CD14-positive monocyte (primary cell): ENCODE measurements around the gene TMEM255A. TPM values are rescaled to one million over a fixed set of nuclear protein-coding genes. Genes with fewer than 3 reads are reported as not detected.

Experiments used
- DNase-seq, 3 donors: peaks; one replicate each; pipeline ENCODE4 v3.0.0-alpha.2; 2011 to 2022
- H2AFZ ChIP-seq: 2 replicates; pipeline ENCODE4 v1.6.0; 2012; ENCODE audit warnings: mild to moderate bottlenecking, low read depth, low read length, inconsistent platforms; ENCODE audit not compliant: insufficient read depth, poor library complexity, severe bottlenecking
- H3K27ac ChIP-seq, 2 donors: 1 replicate in 1 of 2; 2 replicates in 1 of 2; pipeline ENCODE4 v1.5.1; 2012 to 2013; ENCODE audit warnings: low read length in 2 of 2, control low read depth in 1 of 2, inconsistent platforms in 1 of 2, low read depth in 1 of 2, mild to moderate bottlenecking in 1 of 2
- H3K27me3 ChIP-seq, 2 donors: one replicate each; pipeline versions ENCODE4 v1.6.0 to v1.6.1; 2011 to 2013; ENCODE audit warnings: low read length in 2 of 2; ENCODE audit not compliant: control insufficient read depth in 2 of 2, insufficient read depth in 2 of 2
- H3K36me3 ChIP-seq, 2 donors: replicated peaks in 1 of 2; 1 replicate in 1 of 2; 2 replicates in 1 of 2; pipeline versions ENCODE4 v1.5.1 to v1.6.1; 2012 to 2013; ENCODE audit warnings: low read length in 2 of 2, control low read depth in 1 of 2, inconsistent platforms in 1 of 2, mild to moderate bottlenecking in 1 of 2; ENCODE audit not compliant: insufficient read depth in 2 of 2, control insufficient read depth in 1 of 2
- H3K4me1 ChIP-seq, 2 donors: 1 replicate in 1 of 2; 2 replicates in 1 of 2; pipeline versions ENCODE4 v1.5.1 to v1.6.1; 2012 to 2013; ENCODE audit warnings: low read length in 2 of 2, control low read depth in 1 of 2, inconsistent platforms in 1 of 2, mild to moderate bottlenecking in 1 of 2, moderate library complexity in 1 of 2; ENCODE audit not compliant: insufficient read depth in 2 of 2, control insufficient read depth in 1 of 2
- H3K4me2 ChIP-seq: replicated peaks from 2 replicates; pipeline ENCODE3; 2012; ENCODE audit warnings: low read length, moderate library complexity, mild to moderate bottlenecking; ENCODE audit not compliant: poor library complexity, severe bottlenecking; ENCODE audit errors: extremely low read depth
- H3K4me3 ChIP-seq, 3 experiments: fragments of 200-600 bp in 1 of 3; sonication (generic) in 1 of 3; replicated peaks in 1 of 3; 1 replicate in 2 of 3; 2 replicates in 1 of 3; pipeline ENCODE4 v1.5.1; 2011 to 2013; ENCODE audit warnings: low read length in 3 of 3, mild to moderate bottlenecking in 3 of 3, control low read depth in 2 of 3, low read depth in 2 of 3, inconsistent platforms in 1 of 3, moderate library complexity in 1 of 3
- H3K79me2 ChIP-seq: 2 replicates; pipeline ENCODE4 v1.6.0; 2012; ENCODE audit warnings: mild to moderate bottlenecking, control low read depth, inconsistent platforms, low read length, moderate library complexity; ENCODE audit not compliant: insufficient read depth
- H3K9ac ChIP-seq: 2 replicates; pipeline ENCODE4 v1.6.0; 2017; ENCODE audit warnings: low read length, mild to moderate bottlenecking; ENCODE audit not compliant: insufficient read depth, poor library complexity, severe bottlenecking
- H3K9me3 ChIP-seq, 2 donors: replicated peaks in 1 of 2; 1 replicate in 1 of 2; 2 replicates in 1 of 2; pipeline versions ENCODE4 v1.5.1 to v1.6.1; 2012 to 2013; ENCODE audit warnings: low read length in 2 of 2, control low read depth in 1 of 2; ENCODE audit not compliant: control insufficient read depth in 1 of 2, insufficient read depth in 1 of 2
- H4K20me1 ChIP-seq: 2 replicates; pipeline ENCODE4 v1.6.0; 2012; ENCODE audit warnings: mild to moderate bottlenecking, low read length, control low read depth, moderate library complexity; ENCODE audit not compliant: insufficient read depth
- H3K27ac Mint-ChIP-seq, 7 donors: one replicate each; pipeline ENCODE4 v1.8.0; 2020; ENCODE audit warnings: mild to moderate bottlenecking in 7 of 7, mixed read lengths in 7 of 7, moderate library complexity in 6 of 7, inconsistent platforms in 2 of 7
- H3K27me3 Mint-ChIP-seq, 3 donors: one replicate each; pipeline ENCODE4 v1.8.0; 2021 to 2022; ENCODE audit warnings: low read depth in 3 of 3, mild to moderate bottlenecking in 3 of 3, mixed read lengths in 3 of 3, moderate library complexity in 3 of 3, inconsistent platforms in 1 of 3
- H3K36me3 Mint-ChIP-seq, 2 donors: one replicate each; pipeline ENCODE4 v1.8.0; 2020; ENCODE audit warnings: mixed read lengths in 2 of 2, inconsistent platforms in 1 of 2, mild to moderate bottlenecking in 1 of 2
- H3K4me1 Mint-ChIP-seq: one replicate; pipeline ENCODE4 v1.8.0; 2020; ENCODE audit warnings: mild to moderate bottlenecking, mixed read lengths
- H3K4me3 Mint-ChIP-seq, 2 donors: one replicate each; pipeline ENCODE4 v1.8.0; 2020; ENCODE audit warnings: mild to moderate bottlenecking in 2 of 2, mixed read lengths in 2 of 2, moderate library complexity in 1 of 2
- H3K9me3 Mint-ChIP-seq, 7 donors: one replicate each; pipeline ENCODE4 v1.8.0; 2020 to 2022; ENCODE audit warnings: mixed read lengths in 7 of 7, mild to moderate bottlenecking in 6 of 7, moderate library complexity in 6 of 7, inconsistent platforms in 2 of 7
- CTCF ChIP-seq: fragments of 200-600 bp; IDR thresholded peaks from one replicate; pipeline ENCODE4 v1.8.0; 2022; ENCODE audit warnings: antibody characterized with exemption, mild to moderate bottlenecking
- WGBS: methylation state at CpG from one replicate; pipeline ENCODE4 v1.1.5; 2013; ENCODE audit warnings: missing lambda C conversion rate; ENCODE audit not compliant: insufficient coverage; 5-methylcytosine and 5-hydroxymethylcytosine counted together
- intact Hi-C, 2 donors: fragments of 100-400 bp; cut with micrococcal nuclease; formaldehyde crosslinking; loops; one replicate each; pipeline versions ENCODE4 v1.15.0 to v1.15.1; 2023
- polyA plus RNA-seq, 3 donors: library from polyadenylated mRNA; depleted of rRNA in 1 of 3; unstranded in 2 of 3; stranded (reverse) in 1 of 3; fragments of 300-500 nt in 2 of 3; fragments of >200 nt in 1 of 3; fragmentation: Illumina TruSeq in 2 of 3; gene quantifications; 1 replicate in 2 of 3; 2 replicates in 1 of 3; pipeline ENCODE4 v1.2.3, GENCODE V29; 2012 to 2021

The TMEM255A gene
- polyA plus RNA-seq, 3 donors, result 0.10 to 1.2 (median 0.51) TPM

- no peak overlapping the region for H3K27ac Mint-ChIP-seq
- no peak overlapping the region for H2AFZ ChIP-seq
- no CpG with 5 or more reads among the region's 1 CpG for WGBS
- H3K9me3 Mint-ChIP-seq, result peaks cover 4 to 21% (median 11%) of the 10 kb centered on the region in 7 donors
- H3K9ac ChIP-seq, result no peak overlapping the region
- H4K20me1 ChIP-seq, result no peaks in the 10 kb centered on the region
- no peaks in the 10 kb centered on the region for H3K27me3 ChIP-seq
- no peak for DNase-seq
- no peaks in the 10 kb centered on the region for H3K79me2 ChIP-seq
- peaks cover 2 to 12% of the 10 kb centered on the region in 2 donors for H3K9me3 ChIP-seq
- H3K27ac ChIP-seq, result no peak overlapping the region
- no peaks in the 10 kb centered on the region for H3K36me3 Mint-ChIP-seq
- H3K4me1 Mint-ChIP-seq, result peaks cover 2% of the 10 kb centered on the region
- H3K27me3 Mint-ChIP-seq, result peaks cover 0 to 4% (median 0%) of the 10 kb centered on the region in 3 donors
- H3K4me2 ChIP-seq, result no peak overlapping the region
- no peaks in the 10 kb centered on the region for H3K36me3 ChIP-seq
- TF ChIP-seq CTCF, result no peak
- intact Hi-C loops, result no loop called here
- no peak overlapping the region for H3K4me3 Mint-ChIP-seq
- H3K4me1 ChIP-seq, result no peaks in the 10 kb centered on the region
- H3K4me3 ChIP-seq, result no peak overlapping the region
These were observed 21.1 kb upstream of the TMEM255A start for GRCh38 chrX:120332394-120332793.

DNA sequence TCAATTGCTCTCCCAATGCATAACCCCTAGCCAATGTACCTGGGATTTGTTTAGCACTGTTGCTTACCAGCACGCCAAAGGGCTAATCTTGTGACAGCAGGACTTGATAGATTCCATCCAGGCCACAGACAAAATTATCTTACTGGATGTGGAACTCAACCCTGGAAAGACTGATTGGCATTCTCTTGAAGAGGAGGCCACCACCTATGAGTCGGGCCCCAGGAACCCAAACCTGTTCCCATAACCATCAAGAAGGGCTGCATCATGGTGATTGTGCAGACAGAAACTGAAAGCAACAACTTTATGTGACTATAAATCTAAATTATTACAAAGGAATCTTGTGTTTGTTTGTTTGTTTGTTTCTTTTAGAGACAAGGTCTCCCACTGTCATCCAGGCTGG is 19.9 kb upstream of the TMEM255A start:
- intact Hi-C loops, result no loop called here
- no peak overlapping the region for H3K4me3 Mint-ChIP-seq
- no peaks in the 10 kb centered on the region for H4K20me1 ChIP-seq
- H3K36me3 Mint-ChIP-seq, result no peaks in the 10 kb centered on the region
- H3K79me2 ChIP-seq, result no peaks in the 10 kb centered on the region
- H3K36me3 ChIP-seq, result no peaks in the 10 kb centered on the region
- TF ChIP-seq CTCF, result no peak
- H3K4me3 ChIP-seq, result no peak overlapping the region
- H3K4me1 Mint-ChIP-seq, result peaks cover 2% of the 10 kb centered on the region
- no peak overlapping the region for H3K27ac ChIP-seq
- no peak overlapping the region for H2AFZ ChIP-seq
- DNase-seq, result no peak
- no peaks in the 10 kb centered on the region for H3K4me1 ChIP-seq
- peaks cover 2 to 11% (median 3%) of the 10 kb centered on the region in 7 donors for H3K9me3 Mint-ChIP-seq
- H3K27me3 ChIP-seq, result no peaks in the 10 kb centered on the region
- peaks cover 0 to 4% (median 0%) of the 10 kb centered on the region in 3 donors for H3K27me3 Mint-ChIP-seq
- no peak overlapping the region for H3K27ac Mint-ChIP-seq
- H3K9ac ChIP-seq, result no peak overlapping the region
- H3K4me2 ChIP-seq, result no peak overlapping the region
- no CpG with 5 or more reads among the region's 2 CpGs for WGBS
- no peaks in the 10 kb centered on the region for H3K9me3 ChIP-seq
